ENCODE measurements around the gene VARS2.

GRCh38 chr6:30931272-30931671, 17.2 kb downstream of the VARS2 start:
- TF ChIP-seq POLR2A (IDR thresholded peaks at IDR 0.05): no peak
- no peak for TF ChIP-seq CTCF (IDR thresholded peaks at IDR 0.05)

Data from Peyer's patch (tissue), 4 donors.